Measurements from ENCODE around the gene NLN. TPM values are rescaled to one million over a fixed set of nuclear protein-coding genes. Genes with fewer than 3 reads are reported as not detected.

Gene NLN
- total and polyA plus RNA-seq, 4 donors: 21.7 to 38.6 (median 24.2) TPM

- DNase-seq (ENCODE audit: low read depth in 4 of 6, low spot score in 6 of 6): no peak
- H3K27ac ChIP-seq (ENCODE audit: low read depth, low read length): no peak overlapping the region
- no peak overlapping the region for H3K4me3 ChIP-seq (ENCODE audit: low read depth, low read length)
- no CpG with 5 or more reads among the region's 1 CpG for WGBS (ENCODE audit: insufficient coverage)
- H3K36me3 ChIP-seq (ENCODE audit: control insufficient read depth, insufficient read depth, low read length): no peaks in the 10 kb centered on the region
- H3K9me3 ChIP-seq (ENCODE audit: control insufficient read depth, insufficient read depth, low read length): no peaks in the 10 kb centered on the region
- H3K4me1 ChIP-seq (ENCODE audit: control insufficient read depth, insufficient read depth, low read length): no peaks in the 10 kb centered on the region
- no peaks in the 10 kb centered on the region for H3K27me3 ChIP-seq (ENCODE audit: control insufficient read depth, insufficient read depth, low read length)
Measured at GRCh38 chr5:65749221-65749844, 27.3 kb downstream of the NLN start.

- Histone ChIP-seq H3K4me1 (ENCODE audit: control insufficient read depth, insufficient read depth, low read length) (no peaks in the 10 kb centered on the region), H3K27me3 (ENCODE audit: control insufficient read depth, insufficient read depth, low read length) (no peaks in the 10 kb centered on the region), H3K27ac (ENCODE audit: low read depth, low read length) (no peak overlapping the region), H3K36me3 (ENCODE audit: control insufficient read depth, insufficient read depth, low read length) (no peaks in the 10 kb centered on the region), H3K4me3 (ENCODE audit: low read depth, low read length) (no peak overlapping the region), H3K9me3 (ENCODE audit: control insufficient read depth, insufficient read depth, low read length) (no peaks in the 10 kb centered on the region)
- DNase-seq (ENCODE audit: low read depth in 4 of 6, low spot score in 6 of 6): no peak
- 100% methylated on average over 3 of the region's 5 CpGs for WGBS (ENCODE audit: insufficient coverage)
Measured at GRCh38 chr5:65749956-65750355, 28.0 kb downstream of the NLN start.

GRCh38 chr5:65750938-65751337 is 28.9 kb downstream of the NLN start:
- no peaks in the 10 kb centered on the region for H3K36me3 ChIP-seq (ENCODE audit: control insufficient read depth, insufficient read depth, low read length)
- H3K9me3 ChIP-seq (ENCODE audit: control insufficient read depth, insufficient read depth, low read length): no peaks in the 10 kb centered on the region
- WGBS (ENCODE audit: insufficient coverage): no CpG with 5 or more reads among the region's 2 CpGs
- no peaks in the 10 kb centered on the region for H3K27me3 ChIP-seq (ENCODE audit: control insufficient read depth, insufficient read depth, low read length)
- no peak overlapping the region for H3K27ac ChIP-seq (ENCODE audit: low read depth, low read length)
- H3K4me1 ChIP-seq (ENCODE audit: control insufficient read depth, insufficient read depth, low read length): no peaks in the 10 kb centered on the region
- H3K4me3 ChIP-seq (ENCODE audit: low read depth, low read length): no peak overlapping the region
- no peak for DNase-seq (ENCODE audit: low read depth in 4 of 6, low spot score in 6 of 6)

GRCh38 chr5:65753189-65753588 is 31.2 kb downstream of the NLN start:
- no CpG with 5 or more reads among the region's 8 CpGs for WGBS (ENCODE audit: insufficient coverage)
- DNase-seq (ENCODE audit: low read depth in 4 of 6, low spot score in 6 of 6): no peak
- Histone ChIP-seq H3K36me3 (ENCODE audit: control insufficient read depth, insufficient read depth, low read length) (no peaks in the 10 kb centered on the region), H3K27ac (ENCODE audit: low read depth, low read length) (no peak overlapping the region), H3K4me3 (ENCODE audit: low read depth, low read length) (no peak overlapping the region), H3K4me1 (ENCODE audit: control insufficient read depth, insufficient read depth, low read length) (no peaks in the 10 kb centered on the region), H3K27me3 (ENCODE audit: control insufficient read depth, insufficient read depth, low read length) (no peaks in the 10 kb centered on the region), H3K9me3 (ENCODE audit: control insufficient read depth, insufficient read depth, low read length) (no peaks in the 10 kb centered on the region)

GRCh38 chr5:65758546-65759144 is 36.6 kb downstream of the NLN start:
- no peaks in the 10 kb centered on the region for H3K36me3 ChIP-seq (ENCODE audit: control insufficient read depth, insufficient read depth, low read length)
- DNase-seq (ENCODE audit: low read depth in 4 of 6, low spot score in 6 of 6): no peak
- H3K27ac ChIP-seq (ENCODE audit: low read depth, low read length): no peak overlapping the region
- no peaks in the 10 kb centered on the region for H3K4me1 ChIP-seq (ENCODE audit: control insufficient read depth, insufficient read depth, low read length)
- no peaks in the 10 kb centered on the region for H3K9me3 ChIP-seq (ENCODE audit: control insufficient read depth, insufficient read depth, low read length)
- no peaks in the 10 kb centered on the region for H3K27me3 ChIP-seq (ENCODE audit: control insufficient read depth, insufficient read depth, low read length)
- H3K4me3 ChIP-seq (ENCODE audit: low read depth, low read length): no peak overlapping the region
- WGBS (ENCODE audit: insufficient coverage): 93% methylated on average over 3 of the region's 4 CpGs

- Histone ChIP-seq H3K4me1 (ENCODE audit: control insufficient read depth, insufficient read depth, low read length) (no peaks in the 10 kb centered on the region), H3K27me3 (ENCODE audit: control insufficient read depth, insufficient read depth, low read length) (no peaks in the 10 kb centered on the region), H3K4me3 (ENCODE audit: low read depth, low read length) (no peak overlapping the region), H3K27ac (ENCODE audit: low read depth, low read length) (no peak overlapping the region), H3K9me3 (ENCODE audit: control insufficient read depth, insufficient read depth, low read length) (no peaks in the 10 kb centered on the region), H3K36me3 (ENCODE audit: control insufficient read depth, insufficient read depth, low read length) (no peaks in the 10 kb centered on the region)
- WGBS (ENCODE audit: insufficient coverage): 25% methylated on average over 1 of the region's 2 CpGs
- DNase-seq (ENCODE audit: low read depth in 4 of 6, low spot score in 6 of 6): peak in 2 of 6 donors; percentile 27 to 33
Measured at GRCh38 chr5:65760504-65761275, 38.7 kb downstream of the NLN start.

- no CpG with 5 or more reads among the region's 1 CpG for WGBS (ENCODE audit: insufficient coverage)
- Histone ChIP-seq H3K36me3 (ENCODE audit: control insufficient read depth, insufficient read depth, low read length) (peaks cover 4% of the 10 kb centered on the region), H3K9me3 (ENCODE audit: control insufficient read depth, insufficient read depth, low read length) (peaks cover 2% of the 10 kb centered on the region), H3K4me3 (ENCODE audit: low read depth, low read length) (no peak overlapping the region), H3K27ac (ENCODE audit: low read depth, low read length) (no peak overlapping the region), H3K27me3 (ENCODE audit: control insufficient read depth, insufficient read depth, low read length) (no peaks in the 10 kb centered on the region), H3K4me1 (ENCODE audit: control insufficient read depth, insufficient read depth, low read length) (no peaks in the 10 kb centered on the region)
- no peak for DNase-seq (ENCODE audit: low read depth in 4 of 6, low spot score in 6 of 6)
Measured at GRCh38 chr5:65762234-65762633, 40.2 kb downstream of the NLN start.

- no peak for DNase-seq (ENCODE audit: low read depth in 4 of 6, low spot score in 6 of 6)
- H3K27ac ChIP-seq (ENCODE audit: low read depth, low read length): no peak overlapping the region
- WGBS (ENCODE audit: insufficient coverage): no CpG with 5 or more reads among the region's 1 CpG
- H3K9me3 ChIP-seq (ENCODE audit: control insufficient read depth, insufficient read depth, low read length): peaks cover 2% of the 10 kb centered on the region
- peaks cover 4% of the 10 kb centered on the region for H3K36me3 ChIP-seq (ENCODE audit: control insufficient read depth, insufficient read depth, low read length)
- H3K4me1 ChIP-seq (ENCODE audit: control insufficient read depth, insufficient read depth, low read length): no peaks in the 10 kb centered on the region
- no peaks in the 10 kb centered on the region for H3K27me3 ChIP-seq (ENCODE audit: control insufficient read depth, insufficient read depth, low read length)
- no peak overlapping the region for H3K4me3 ChIP-seq (ENCODE audit: low read depth, low read length)
Measured at GRCh38 chr5:65765582-65765981, 43.6 kb downstream of the NLN start.

- Histone ChIP-seq H3K9me3 (ENCODE audit: control insufficient read depth, insufficient read depth, low read length) (peaks cover 2% of the 10 kb centered on the region), H3K4me1 (ENCODE audit: control insufficient read depth, insufficient read depth, low read length) (no peaks in the 10 kb centered on the region), H3K4me3 (ENCODE audit: low read depth, low read length) (no peak overlapping the region), H3K36me3 (ENCODE audit: control insufficient read depth, insufficient read depth, low read length) (peaks cover 4% of the 10 kb centered on the region), H3K27me3 (ENCODE audit: control insufficient read depth, insufficient read depth, low read length) (no peaks in the 10 kb centered on the region), H3K27ac (ENCODE audit: low read depth, low read length) (no peak overlapping the region)
- no peak for DNase-seq (ENCODE audit: low read depth in 4 of 6, low spot score in 6 of 6)
- 100% methylated on average over 2 of the region's 2 CpGs for WGBS (ENCODE audit: insufficient coverage)
Measured at GRCh38 chr5:65766175-65766574, 44.2 kb downstream of the NLN start.

- Histone ChIP-seq H3K27me3 (ENCODE audit: control insufficient read depth, insufficient read depth, low read length) (no peaks in the 10 kb centered on the region), H3K4me3 (ENCODE audit: low read depth, low read length) (no peak overlapping the region), H3K27ac (ENCODE audit: low read depth, low read length) (no peak overlapping the region), H3K9me3 (ENCODE audit: control insufficient read depth, insufficient read depth, low read length) (peaks cover 2% of the 10 kb centered on the region), H3K36me3 (ENCODE audit: control insufficient read depth, insufficient read depth, low read length) (peaks cover 4% of the 10 kb centered on the region), H3K4me1 (ENCODE audit: control insufficient read depth, insufficient read depth, low read length) (no peaks in the 10 kb centered on the region)
- no peak for DNase-seq (ENCODE audit: low read depth in 4 of 6, low spot score in 6 of 6)
- 100% methylated on average over 2 of the region's 2 CpGs for WGBS (ENCODE audit: insufficient coverage)
Measured at GRCh38 chr5:65766781-65767180, 44.8 kb downstream of the NLN start.
